Mesodermal cell (in vitro differentiated cells): Measurements from ENCODE around the gene HEATR5A.
"Not testable (repeated sequence)": the region's sequence is repeated elsewhere in the genome, so short reads cannot be mapped to it uniquely, and the experiment has no call there.

Source experiments
- H3K27ac ChIP-seq: 2 replicates; pipeline ENCODE4 v1.7.0; 2013; ENCODE audit warnings: mild to moderate bottlenecking, low read depth, low read length, moderate library complexity; ENCODE audit not compliant: severe bottlenecking
- H3K36me3 ChIP-seq: 2 replicates; pipeline ENCODE4 v1.7.1; 2013; ENCODE audit warnings: mild to moderate bottlenecking, low read length, moderate library complexity; ENCODE audit not compliant: control insufficient read depth, insufficient read depth
- H3K4me1 ChIP-seq: one replicate; pipeline ENCODE4 v1.7.1; 2013; ENCODE audit warnings: mild to moderate bottlenecking, low read length; ENCODE audit not compliant: insufficient read depth, control insufficient read depth, poor library complexity, severe bottlenecking
- H3K4me3 ChIP-seq: 2 replicates; pipeline ENCODE4 v1.7.0; 2013; ENCODE audit warnings: low read length, control low read depth, mild to moderate bottlenecking; ENCODE audit not compliant: insufficient read depth, poor library complexity, severe bottlenecking; ENCODE audit errors: extremely low read depth
- H3K9me3 ChIP-seq: 2 replicates; pipeline ENCODE4 v1.7.1; 2013; ENCODE audit warnings: mild to moderate bottlenecking, low read length, moderate library complexity; ENCODE audit not compliant: control insufficient read depth
- WGBS, 2 experiments: methylation state at CpG; one replicate each; pipeline ENCODE4 v1.1.5; 2013; ENCODE audit warnings: missing lambda C conversion rate in 2 of 2; ENCODE audit not compliant: insufficient coverage in 2 of 2; 5-methylcytosine and 5-hydroxymethylcytosine counted together

The HEATR5A gene

DNA sequence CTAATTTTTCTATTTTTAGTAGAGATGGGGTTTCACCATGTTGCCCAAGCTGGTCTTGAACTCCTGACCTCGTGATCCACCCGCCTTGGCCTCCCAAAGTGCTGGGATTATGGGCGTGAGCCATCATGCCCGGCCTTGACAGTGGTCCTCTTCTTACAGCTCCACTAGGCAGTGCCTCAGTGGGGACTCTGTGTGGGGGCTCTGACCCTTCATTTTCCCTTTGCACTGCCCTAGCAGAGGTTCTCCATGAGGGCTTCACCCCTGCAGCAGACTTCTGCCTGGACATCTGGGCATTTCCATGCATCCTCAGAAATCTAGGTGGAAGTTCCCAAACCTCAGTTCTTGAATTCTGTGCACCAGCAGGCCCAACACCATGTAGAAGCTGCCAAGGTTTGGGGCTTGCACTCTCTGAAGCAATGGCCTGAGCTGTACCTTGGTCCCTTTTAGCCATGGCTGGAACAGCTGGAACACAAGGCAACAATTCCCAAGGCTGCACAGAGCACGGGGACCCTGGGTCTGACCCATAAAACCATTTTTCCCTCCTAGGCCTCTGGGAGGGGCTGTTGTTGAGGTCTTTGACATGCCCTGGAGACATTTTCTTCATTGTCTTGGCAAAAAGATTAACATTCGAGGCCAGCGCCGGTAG is 90.4 kb downstream of the HEATR5A start:
- peaks cover 13% of the 10 kb centered on the region for H3K9me3 ChIP-seq
- H3K4me3 ChIP-seq, H3K4me1 ChIP-seq, H3K27ac ChIP-seq: not testable (repeated sequence)
- 93 to 97% methylated on average over 7 of the region's 8 CpGs for WGBS, 2 experiments
- H3K36me3 ChIP-seq, result peaks cover 60% of the 10 kb centered on the region

DNA sequence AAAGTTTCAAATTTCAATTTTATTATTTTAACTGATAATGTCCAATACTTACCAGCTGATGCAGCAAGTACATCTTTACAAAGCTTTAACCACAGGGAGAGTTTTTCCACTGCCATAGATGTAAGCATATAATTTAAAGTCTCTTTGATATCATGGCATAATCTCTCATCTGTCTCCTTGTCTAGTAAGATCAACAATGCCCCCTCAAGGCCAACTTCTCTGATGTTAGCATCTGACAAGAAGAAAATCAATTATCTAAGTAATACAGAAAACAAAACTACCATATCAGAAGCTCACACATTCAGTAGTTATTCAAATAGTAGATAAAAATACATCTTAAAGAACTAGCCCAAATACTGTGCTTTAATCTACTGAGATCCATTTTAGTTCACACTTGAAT is 94.2 kb downstream of the HEATR5A start:
- Histone ChIP-seq H3K9me3 (peaks cover 10% of the 10 kb centered on the region), H3K4me1 (no peaks in the 10 kb centered on the region), H3K4me3 (no peak overlapping the region), H3K27ac (no peak overlapping the region), H3K36me3 (peaks cover 34% of the 10 kb centered on the region)

- WGBS, 2 experiments, result no CpG with 5 or more reads among the region's 2 CpGs
- peaks cover 16% of the 10 kb centered on the region for H3K36me3 ChIP-seq
These were observed 96.9 kb downstream of the HEATR5A start for GRCh38 chr14:31323419-31323818.

GRCh38 chr14:31320922-31321766 is 99.2 kb downstream of the HEATR5A start:
- Histone ChIP-seq H3K4me3 (no peak overlapping the region), H3K36me3 (peaks cover 20% of the 10 kb centered on the region), H3K9me3 (no peaks in the 10 kb centered on the region), H3K27ac (no peak overlapping the region), H3K4me1 (no peaks in the 10 kb centered on the region)
- WGBS, 2 experiments, result 94 to 96% methylated on average over 8 of the region's 14 CpGs

More at GRCh38 chr14:31323419-31323818, 96.9 kb downstream of the HEATR5A start:
- Histone ChIP-seq H3K9me3 (no peaks in the 10 kb centered on the region), H3K4me3 (no peak overlapping the region), H3K27ac (no peak overlapping the region), H3K4me1 (no peaks in the 10 kb centered on the region)

DNA sequence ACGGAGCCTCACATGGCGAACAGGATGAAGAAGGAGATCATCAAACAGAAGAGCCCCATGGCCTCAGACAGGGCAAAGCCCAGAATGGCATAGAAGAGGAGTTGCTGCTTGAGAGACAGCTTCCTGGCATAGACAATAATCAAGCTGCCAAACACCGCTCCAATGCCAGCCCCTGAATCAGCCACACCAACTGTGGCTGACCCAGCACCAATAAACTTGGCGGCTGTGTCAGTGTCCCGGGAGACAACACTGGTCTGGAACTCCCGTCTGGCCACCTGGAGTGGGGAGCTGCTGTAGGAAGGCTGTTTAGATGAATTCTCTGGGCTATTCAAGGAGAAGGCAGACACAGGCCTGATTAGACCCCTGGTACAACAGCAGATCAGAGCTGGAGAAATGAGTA is 100.1 kb downstream of the HEATR5A start:
- Histone ChIP-seq H3K4me1 (no peaks in the 10 kb centered on the region), H3K27ac (no peak overlapping the region), H3K9me3 (no peaks in the 10 kb centered on the region), H3K4me3 (no peak overlapping the region), H3K36me3 (peaks cover 20% of the 10 kb centered on the region)
- 95 to 98% methylated on average over 5 to 6 of the region's 6 CpGs for WGBS, 2 experiments

DNA sequence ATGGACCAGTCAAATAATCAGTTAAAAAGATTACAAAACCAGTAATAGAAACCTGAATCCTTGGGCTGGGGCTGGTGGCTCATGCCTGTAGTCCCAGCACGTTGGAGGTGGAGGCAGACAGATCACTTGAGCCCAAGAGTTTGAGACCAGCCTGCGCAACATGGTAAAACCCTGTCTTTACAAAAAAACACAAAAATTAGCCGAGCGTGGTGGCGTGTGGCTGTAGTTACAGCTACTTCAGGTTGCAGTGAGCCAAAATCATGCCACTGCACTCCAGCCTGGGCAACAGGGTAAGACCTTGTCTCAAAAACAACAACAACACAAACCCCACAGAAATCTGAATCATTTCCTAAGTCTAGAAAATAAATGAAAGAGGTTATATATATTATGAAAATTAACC is 100.6 kb downstream of the HEATR5A start:
- Histone ChIP-seq H3K27ac (no peak overlapping the region), H3K9me3 (no peaks in the 10 kb centered on the region), H3K4me1 (no peaks in the 10 kb centered on the region), H3K4me3 (no peak overlapping the region), H3K36me3 (peaks cover 24% of the 10 kb centered on the region)
- 90 to 94% methylated on average over 2 to 5 of the region's 5 CpGs for WGBS, 2 experiments

- WGBS, 2 experiments, result 78% methylated on average over 1 of the region's 1 CpG; no CpG with 5 or more reads in 1 of the 2 experiments
- no peak overlapping the region for H3K4me3 ChIP-seq
- no peak overlapping the region for H3K27ac ChIP-seq
- peaks cover 43% of the 10 kb centered on the region for H3K36me3 ChIP-seq
- no peaks in the 10 kb centered on the region for H3K9me3 ChIP-seq
- H3K4me1 ChIP-seq, result no peaks in the 10 kb centered on the region
These were observed 107.4 kb downstream of the HEATR5A start for GRCh38 chr14:31312934-31313333.

- H3K36me3 ChIP-seq, result peaks cover 42% of the 10 kb centered on the region
- WGBS, 2 experiments, result 93 to 97% methylated on average over 5 of the region's 6 CpGs
These were observed 108.0 kb downstream of the HEATR5A start for GRCh38 chr14:31312370-31312769.

GRCh38 chr14:31307618-31308017 is 112.7 kb downstream of the HEATR5A start:
- no peaks in the 10 kb centered on the region for H3K9me3 ChIP-seq
- H3K36me3 ChIP-seq, result peaks cover 35% of the 10 kb centered on the region
- 100% methylated on average over 1 to 2 of the region's 3 CpGs for WGBS, 2 experiments
- H3K27ac ChIP-seq, result no peak overlapping the region
- H3K4me1 ChIP-seq, result no peaks in the 10 kb centered on the region
- H3K4me3 ChIP-seq, result no peak overlapping the region

More at GRCh38 chr14:31312370-31312769, 108.0 kb downstream of the HEATR5A start:
- not testable (repeated sequence) for H3K27ac ChIP-seq, H3K9me3 ChIP-seq, H3K4me1 ChIP-seq, H3K4me3 ChIP-seq

- no peak overlapping the region for H3K4me3 ChIP-seq
- no peak overlapping the region for H3K27ac ChIP-seq
- peaks cover 33% of the 10 kb centered on the region for H3K36me3 ChIP-seq
- no peaks in the 10 kb centered on the region for H3K9me3 ChIP-seq
- no peaks in the 10 kb centered on the region for H3K4me1 ChIP-seq
These were observed 113.2 kb downstream of the HEATR5A start for GRCh38 chr14:31307198-31307597.

- Histone ChIP-seq H3K27ac (no peak overlapping the region), H3K9me3 (no peaks in the 10 kb centered on the region), H3K4me3 (no peak overlapping the region), H3K36me3 (peaks cover 33% of the 10 kb centered on the region), H3K4me1 (no peaks in the 10 kb centered on the region)
- WGBS, 2 experiments, result 91 to 96% methylated on average over 4 of the region's 5 CpGs
These were observed 116.7 kb downstream of the HEATR5A start for GRCh38 chr14:31303654-31304053.
